Left lung (tissue), 10 donors: Measurements from ENCODE around the gene ALG9. TPM values are rescaled to one million over a fixed set of nuclear protein-coding genes. Genes with fewer than 3 reads are reported as not detected.

Experiments
- ATAC-seq: fragments of 200-7000 bp; cut with Tn5 transposase; one replicate; pipeline ENCODE4 v1.9.1; 2020; ENCODE audit warnings: moderate library complexity
- DNase-seq, 4 donors: peaks; one replicate each; pipeline ENCODE4 v3.0.0-alpha.2; 2013 to 2020
- H3K27ac ChIP-seq, 2 donors: fragments of 200-600 bp; sonication (generic) in 1 of 2; one replicate each; pipeline versions ENCODE4 v1.5.0 to v1.8.0; 2020 to 2021
- H3K27me3 ChIP-seq, 2 donors: fragments of 200-600 bp; sonication (generic) in 1 of 2; one replicate each; pipeline versions ENCODE4 v1.5.0 to v1.8.0; 2020 to 2021
- H3K36me3 ChIP-seq, 2 donors: fragments of 200-600 bp; sonication (generic) in 1 of 2; one replicate each; pipeline versions ENCODE4 v1.5.0 to v1.8.0; 2020 to 2021
- H3K4me1 ChIP-seq, 2 donors: fragments of 200-600 bp; one replicate each; pipeline ENCODE4 v1.8.0; 2021
- H3K4me3 ChIP-seq, 2 donors: fragments of 200-600 bp; sonication (generic) in 1 of 2; one replicate each; pipeline versions ENCODE4 v1.5.0 to v1.8.0; 2020 to 2021; ENCODE audit warnings: mild to moderate bottlenecking in 1 of 2
- H3K9me3 ChIP-seq, 2 donors: fragments of 200-600 bp; sonication (generic) in 1 of 2; one replicate each; pipeline versions ENCODE4 v1.5.0 to v1.8.0; 2020 to 2021
- CTCF ChIP-seq, 2 donors: fragments of 200-600 bp; sonication (generic) in 1 of 2; IDR thresholded peaks; one replicate each; pipeline versions ENCODE4 v1.5.0 to v1.8.0; 2021; ENCODE audit warnings: antibody characterized with exemption in 2 of 2
- intact Hi-C, 2 donors: fragments of 100-400 bp; cut with DNase I; formaldehyde crosslinking; loops; one replicate each; pipeline versions ENCODE4 v1.11.2 to v1.14.2; 2022
- polyA plus RNA-seq, 6 donors: library from polyadenylated mRNA; unstranded; fragments of 120-200 nt; gene quantifications; one replicate each; pipeline ENCODE4 v1.2.1, GENCODE V29; 2013; ENCODE audit not compliant: insufficient read length in 6 of 6
- total RNA-seq, 2 donors: library from RNA; stranded (reverse); fragmentation: NEBNext Ultra II Directional; extraction: Animal tissue kit (Norgen Biotek cat#: 25700); gene quantifications; one replicate each; pipeline ENCODE4 v1.2.1, GENCODE V29; 2021
- donor health status: DM: no; HTN: yes; CAD: no.
- donor health status: DM: no; HTN: no; CAD: no.

ALG9 gene
- total and polyA plus RNA-seq, 8 donors, result 27.5 to 51.0 (median 47.4) TPM

GRCh38 chr11:111765984-111766833 is 105.2 kb downstream of the ALG9 start, which contains the start of gene PPP2R1B:
TSS of gene PPP2R1B (minus strand) at chr11:111766389. CDS start at chr11:111766361, 28 bp downstream.
- intact Hi-C loops, result no loop called here
- no peaks in the 10 kb centered on the region for H3K9me3 ChIP-seq
- H3K4me1 ChIP-seq, result peaks cover 13 to 32% of the 10 kb centered on the region in 2 donors
- peak; percentile 79 to 94 (median 84) for DNase-seq
- TF ChIP-seq CTCF (IDR thresholded peaks at IDR 0.05), result no peak
- H3K4me3 ChIP-seq, result peak within 1 kb of the TSS; percentile 82 to 99
- H3K27me3 ChIP-seq, result no peaks in the 10 kb centered on the region
- H3K27ac ChIP-seq, result peak within 1 kb of the TSS; percentile 76 to 94
- peak; percentile 98 for ATAC-seq
- H3K36me3 ChIP-seq, result peaks cover 0 to 22% of the 10 kb centered on the region in 2 donors

GRCh38 chr11:111765320-111765983 is 105.9 kb downstream of the ALG9 start:
- intact Hi-C loops, result no loop called here
- H3K4me3 ChIP-seq, result peak overlapping the region; percentile 82 to 99
- H3K36me3 ChIP-seq, result peaks cover 0 to 29% of the 10 kb centered on the region in 2 donors
- H3K27ac ChIP-seq, result peak overlapping the region; percentile 76 to 94
- H3K4me1 ChIP-seq, result peaks cover 13 to 32% of the 10 kb centered on the region in 2 donors
- no peaks in the 10 kb centered on the region for H3K27me3 ChIP-seq
- DNase-seq, result peak in 2 of 4 donors; percentile 17 to 91
- TF ChIP-seq CTCF (IDR thresholded peaks at IDR 0.05), result no peak
- peak; percentile 48 for ATAC-seq
- no peaks in the 10 kb centered on the region for H3K9me3 ChIP-seq

- peaks cover 0 to 38% of the 10 kb centered on the region in 2 donors for H3K36me3 ChIP-seq
- no peaks in the 10 kb centered on the region for H3K27me3 ChIP-seq
- intact Hi-C loops, result no loop called here
- TF ChIP-seq CTCF (IDR thresholded peaks at IDR 0.05), result no peak
- H3K4me3 ChIP-seq, result peak overlapping the region; percentile 82 to 99
- DNase-seq (no peak), ATAC-seq (no peak)
- H3K27ac ChIP-seq, result no peak overlapping the region
- H3K9me3 ChIP-seq, result no peaks in the 10 kb centered on the region
- H3K4me1 ChIP-seq, result peaks cover 13 to 32% of the 10 kb centered on the region in 2 donors
Observed at GRCh38 chr11:111764621-111765020, 106.8 kb downstream of the ALG9 start.

- Histone ChIP-seq H3K36me3 (peaks cover 0 to 53% of the 10 kb centered on the region in 2 donors), H3K27ac (no peak overlapping the region), H3K4me1 (peaks cover 13 to 32% of the 10 kb centered on the region in 2 donors), H3K9me3 (no peaks in the 10 kb centered on the region), H3K4me3 (no peak overlapping the region), H3K27me3 (no peaks in the 10 kb centered on the region)
- no peak for TF ChIP-seq CTCF (IDR thresholded peaks at IDR 0.05)
- intact Hi-C loops, result no loop called here
- DNase-seq (no peak), ATAC-seq (no peak)
Observed at GRCh38 chr11:111762981-111763643, 108.3 kb downstream of the ALG9 start.
